ENCODE results near the gene RAET1L. TPM values are rescaled to one million over a fixed set of nuclear protein-coding genes. Genes with fewer than 3 reads are reported as not detected.
A peak's percentile ranks its signal among the peaks of the same experiment; 100 is the strongest.

RAET1L gene
- total RNA-seq, 1 experiment from 2014 or later: not detected

GRCh38 chr6:150072201-150072600 lies 46.9 kb upstream of the RAET1L start:
- ATAC-seq (peak; percentile 54), DNase-seq (ENCODE audit: low read depth, low spot score) (no peak)
- peaks cover 5% of the 10 kb centered on the region; the same call in 1 of the 2 replicates for H3K4me1 ChIP-seq (ENCODE audit: control insufficient read depth, insufficient read depth, low read length)
- H3K36me3 ChIP-seq (ENCODE audit: control insufficient read depth, insufficient read depth, low read length): no peaks in the 10 kb centered on the region; the same call in 1 of the 2 replicates
- CTCF ChIA-PET: no interaction called here
- intact Hi-C loops (cut with micrococcal nuclease; ENCODE audit: unreplicated experiment): no loop called here
- BruUV-seq (replicated peaks): no TSS peak
- POLR2A ChIA-PET: no interaction called here
- in situ Hi-C loops (cut with HindIII; ENCODE audit: low pct_unique_long_range_greater_than_20kb, low sequenced_read_pairs): no loop called here
- H3K27ac ChIP-seq (ENCODE audit: low read length): no peak overlapping the region
- TF ChIP-seq POLR2AphosphoS5 (IDR thresholded peaks at IDR 0.05; ENCODE audit: low read depth, low read length) (no peak), SIN3A (IDR thresholded peaks at IDR 0.05; ENCODE audit: borderline replicate concordance, insufficient read depth, low read depth, low read length) (no peak), TCF7L2 (IDR thresholded peaks at IDR 0.05; ENCODE audit: low read depth, low read length) (no peak)
- TF ChIP-seq, protein P1, sequence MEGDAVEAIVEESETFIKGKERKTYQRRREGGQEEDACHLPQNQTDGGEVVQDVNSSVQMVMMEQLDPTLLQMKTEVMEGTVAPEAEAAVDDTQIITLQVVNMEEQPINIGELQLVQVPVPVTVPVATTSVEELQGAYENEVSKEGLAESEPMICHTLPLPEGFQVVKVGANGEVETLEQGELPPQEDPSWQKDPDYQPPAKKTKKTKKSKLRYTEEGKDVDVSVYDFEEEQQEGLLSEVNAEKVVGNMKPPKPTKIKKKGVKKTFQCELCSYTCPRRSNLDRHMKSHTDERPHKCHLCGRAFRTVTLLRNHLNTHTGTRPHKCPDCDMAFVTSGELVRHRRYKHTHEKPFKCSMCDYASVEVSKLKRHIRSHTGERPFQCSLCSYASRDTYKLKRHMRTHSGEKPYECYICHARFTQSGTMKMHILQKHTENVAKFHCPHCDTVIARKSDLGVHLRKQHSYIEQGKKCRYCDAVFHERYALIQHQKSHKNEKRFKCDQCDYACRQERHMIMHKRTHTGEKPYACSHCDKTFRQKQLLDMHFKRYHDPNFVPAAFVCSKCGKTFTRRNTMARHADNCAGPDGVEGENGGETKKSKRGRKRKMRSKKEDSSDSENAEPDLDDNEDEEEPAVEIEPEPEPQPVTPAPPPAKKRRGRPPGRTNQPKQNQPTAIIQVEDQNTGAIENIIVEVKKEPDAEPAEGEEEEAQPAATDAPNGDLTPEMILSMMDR (IDR thresholded peaks at IDR 0.05): no peak
- TF ChIP-seq, protein P2, sequence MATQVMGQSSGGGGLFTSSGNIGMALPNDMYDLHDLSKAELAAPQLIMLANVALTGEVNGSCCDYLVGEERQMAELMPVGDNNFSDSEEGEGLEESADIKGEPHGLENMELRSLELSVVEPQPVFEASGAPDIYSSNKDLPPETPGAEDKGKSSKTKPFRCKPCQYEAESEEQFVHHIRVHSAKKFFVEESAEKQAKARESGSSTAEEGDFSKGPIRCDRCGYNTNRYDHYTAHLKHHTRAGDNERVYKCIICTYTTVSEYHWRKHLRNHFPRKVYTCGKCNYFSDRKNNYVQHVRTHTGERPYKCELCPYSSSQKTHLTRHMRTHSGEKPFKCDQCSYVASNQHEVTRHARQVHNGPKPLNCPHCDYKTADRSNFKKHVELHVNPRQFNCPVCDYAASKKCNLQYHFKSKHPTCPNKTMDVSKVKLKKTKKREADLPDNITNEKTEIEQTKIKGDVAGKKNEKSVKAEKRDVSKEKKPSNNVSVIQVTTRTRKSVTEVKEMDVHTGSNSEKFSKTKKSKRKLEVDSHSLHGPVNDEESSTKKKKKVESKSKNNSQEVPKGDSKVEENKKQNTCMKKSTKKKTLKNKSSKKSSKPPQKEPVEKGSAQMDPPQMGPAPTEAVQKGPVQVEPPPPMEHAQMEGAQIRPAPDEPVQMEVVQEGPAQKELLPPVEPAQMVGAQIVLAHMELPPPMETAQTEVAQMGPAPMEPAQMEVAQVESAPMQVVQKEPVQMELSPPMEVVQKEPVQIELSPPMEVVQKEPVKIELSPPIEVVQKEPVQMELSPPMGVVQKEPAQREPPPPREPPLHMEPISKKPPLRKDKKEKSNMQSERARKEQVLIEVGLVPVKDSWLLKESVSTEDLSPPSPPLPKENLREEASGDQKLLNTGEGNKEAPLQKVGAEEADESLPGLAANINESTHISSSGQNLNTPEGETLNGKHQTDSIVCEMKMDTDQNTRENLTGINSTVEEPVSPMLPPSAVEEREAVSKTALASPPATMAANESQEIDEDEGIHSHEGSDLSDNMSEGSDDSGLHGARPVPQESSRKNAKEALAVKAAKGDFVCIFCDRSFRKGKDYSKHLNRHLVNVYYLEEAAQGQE (IDR thresholded peaks at IDR 0.05; ENCODE audit: insufficient read depth in 1 of 2, low read depth in 2 of 2, low read length in 1 of 2): no peak
- no peaks in the 10 kb centered on the region for H3K9me3 ChIP-seq (ENCODE audit: control insufficient read depth, insufficient read depth, low read depth, low read length)
- no peak overlapping the region for H3K4me3 ChIP-seq (ENCODE audit: low read depth in 2 of 2, low read length in 2 of 2)
- H3K27me3 ChIP-seq (ENCODE audit: control insufficient read depth, insufficient read depth, low read length): no peaks in the 10 kb centered on the region

GRCh38 chr6:150070236-150070818 lies 45.0 kb upstream of the RAET1L start:
- Histone ChIP-seq H3K27me3 (ENCODE audit: control insufficient read depth, insufficient read depth, low read length) (no peaks in the 10 kb centered on the region), H3K9me3 (ENCODE audit: control insufficient read depth, insufficient read depth, low read depth, low read length) (no peaks in the 10 kb centered on the region), H3K36me3 (ENCODE audit: control insufficient read depth, insufficient read depth, low read length) (no peaks in the 10 kb centered on the region; the same call in 1 of the 2 replicates), H3K4me3 (ENCODE audit: low read depth in 2 of 2, low read length in 2 of 2) (no peak overlapping the region), H3K4me1 (ENCODE audit: control insufficient read depth, insufficient read depth, low read length) (peaks cover 5% of the 10 kb centered on the region; the same call in 1 of the 2 replicates), H3K27ac (ENCODE audit: low read length) (no peak overlapping the region)
- TF ChIP-seq TCF7L2 (IDR thresholded peaks at IDR 0.05; ENCODE audit: low read depth, low read length): no peak
- TF ChIP-seq POLR2AphosphoS5 (IDR thresholded peaks at IDR 0.05; ENCODE audit: low read depth, low read length): no peak
- TF ChIP-seq, protein P1 (IDR thresholded peaks at IDR 0.05): no peak
- TF ChIP-seq SIN3A (IDR thresholded peaks at IDR 0.05; ENCODE audit: borderline replicate concordance, insufficient read depth, low read depth, low read length): no peak
- TF ChIP-seq, protein P2 (IDR thresholded peaks at IDR 0.05; ENCODE audit: insufficient read depth in 1 of 2, low read depth in 2 of 2, low read length in 1 of 2): no peak
- CTCF ChIA-PET: interaction anchor here (0.6 to 1.5 kb wide), 4 partner anchors 16 to 718 kb away, joined by 3 to 10 read pairs (median 4); no protein-coding TSS in a partner anchor
- ATAC-seq: no peak
- no peak for DNase-seq (ENCODE audit: low read depth, low spot score)
- no TSS peak for BruUV-seq (replicated peaks)
- intact Hi-C loops (cut with micrococcal nuclease; ENCODE audit: unreplicated experiment) (no loop called here), in situ Hi-C loops (cut with HindIII; ENCODE audit: low pct_unique_long_range_greater_than_20kb, low sequenced_read_pairs) (no loop called here)
- POLR2A ChIA-PET: interaction anchor here (0.6 to 0.7 kb wide), 2 partner anchors 208 to 604 kb away, joined by 3 to 4 read pairs; no protein-coding TSS in a partner anchor

Measured in Panc1 (cell line).